ENCODE results near the gene STARD13. TPM values are rescaled to one million over a fixed set of nuclear protein-coding genes. Genes with fewer than 3 reads are reported as not detected.
"Not testable (repeated sequence)": the region's sequence is repeated elsewhere in the genome, so short reads cannot be mapped to it uniquely, and the experiment has no call there.

The STARD13 gene
- total RNA-seq, 1 donor from 2014 or later, result 41.6 TPM

DNA sequence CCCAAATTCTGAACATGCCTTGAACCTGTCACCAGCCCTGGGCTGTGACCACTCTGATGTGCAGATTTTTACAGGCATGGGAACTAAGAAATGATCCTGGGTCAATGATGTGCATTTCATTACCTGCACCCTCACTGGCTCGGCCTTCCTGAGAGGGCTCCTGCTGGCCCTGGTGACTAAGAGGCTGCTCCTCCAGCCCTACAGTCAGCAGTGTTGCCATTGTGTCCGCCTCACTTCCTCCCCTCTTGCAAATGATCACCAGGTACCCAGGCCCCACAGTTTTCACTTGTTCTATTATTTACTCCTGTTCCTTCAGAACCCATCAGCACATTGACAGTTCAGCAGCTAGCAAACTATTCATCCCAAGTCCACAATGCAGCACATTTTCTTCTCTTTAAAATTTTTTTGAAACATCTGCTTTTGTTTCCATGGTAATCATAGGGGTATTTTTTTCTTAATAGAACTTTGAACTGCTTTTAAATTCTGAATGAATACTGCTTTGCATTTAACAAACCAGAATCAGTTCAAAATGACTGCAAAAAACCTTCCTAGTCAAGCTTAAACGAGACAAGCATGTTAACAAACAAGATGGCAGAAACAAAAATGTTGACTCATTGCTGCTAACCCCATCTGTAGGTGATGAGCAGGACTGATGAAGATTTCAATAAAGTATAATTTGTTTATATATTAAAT is 29.3 kb downstream of the STARD13 start:
- no peak for DNase-seq

DNA sequence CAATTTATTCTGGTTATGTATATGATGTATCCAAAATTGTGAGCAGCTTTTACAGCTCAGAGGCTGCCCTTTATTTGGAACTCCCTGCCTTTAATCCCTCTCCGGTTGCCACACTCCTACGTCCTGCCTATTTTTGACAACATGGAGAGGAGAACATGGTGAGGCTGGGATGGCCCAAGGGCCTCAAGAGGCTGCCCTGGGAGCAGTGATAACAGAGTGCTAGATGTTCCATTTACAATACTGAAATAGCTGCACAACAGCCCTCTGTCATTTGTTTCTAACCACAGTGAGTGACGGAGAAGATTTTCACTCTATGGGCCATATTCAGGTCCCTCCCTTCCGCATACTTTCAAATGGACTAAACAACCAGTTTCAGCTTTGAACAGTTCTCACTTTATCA is 33.4 kb downstream of the STARD13 start:
- peak; percentile 63 for DNase-seq

- peak; percentile 72 for DNase-seq
Measured at GRCh38 chr13:33251131-33251661, 34.4 kb downstream of the STARD13 start.

GRCh38 chr13:33250609-33251008 is 34.9 kb downstream of the STARD13 start:
- DNase-seq, result no peak

- no peak for DNase-seq
Measured at GRCh38 chr13:33249894-33250293, 35.7 kb downstream of the STARD13 start.

GRCh38 chr13:33249066-33249465 is 36.5 kb downstream of the STARD13 start:
- DNase-seq, result no peak

- no peak for DNase-seq
Measured at GRCh38 chr13:33245505-33246158, 39.9 kb downstream of the STARD13 start.

GRCh38 chr13:33244907-33245287 is 40.7 kb downstream of the STARD13 start:
- no peak for DNase-seq

GRCh38 chr13:33244210-33244906 is 41.2 kb downstream of the STARD13 start:
- DNase-seq, result no peak

DNA sequence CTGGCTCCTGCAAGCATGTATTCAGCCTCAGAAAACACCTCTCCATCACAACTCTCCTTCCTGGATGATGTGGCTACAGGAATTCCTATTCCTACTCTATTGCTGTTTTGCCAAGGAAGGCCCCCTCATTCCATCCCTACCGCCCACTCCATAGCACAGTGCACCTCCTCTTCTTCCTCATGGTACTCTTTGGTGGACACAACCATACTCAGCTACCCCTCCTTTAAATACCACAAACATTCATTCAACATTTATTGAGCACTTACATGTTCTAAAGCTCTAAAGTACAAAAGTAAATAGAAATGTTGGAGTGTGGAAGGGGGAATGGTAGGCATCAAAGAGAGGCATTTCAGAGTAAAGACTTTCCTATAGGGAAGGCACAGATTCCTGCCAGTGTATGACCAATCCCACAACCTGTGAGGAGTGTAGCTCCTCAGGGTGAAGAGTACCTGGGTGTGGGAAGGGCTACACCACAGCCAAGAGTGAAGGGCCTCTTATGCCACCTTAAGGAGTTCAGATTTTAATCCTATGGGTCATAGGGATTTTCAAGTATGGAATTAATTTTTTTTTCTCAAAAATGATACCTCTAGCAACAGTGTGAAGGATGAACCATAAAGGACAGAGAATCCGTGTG is 42.5 kb downstream of the STARD13 start:
- no peak for DNase-seq

- DNase-seq, result not testable (repeated sequence)
Measured at GRCh38 chr13:33242372-33242771, 43.2 kb downstream of the STARD13 start.

GRCh38 chr13:33236021-33236420 is 49.5 kb downstream of the STARD13 start:
- no peak for DNase-seq

DNA sequence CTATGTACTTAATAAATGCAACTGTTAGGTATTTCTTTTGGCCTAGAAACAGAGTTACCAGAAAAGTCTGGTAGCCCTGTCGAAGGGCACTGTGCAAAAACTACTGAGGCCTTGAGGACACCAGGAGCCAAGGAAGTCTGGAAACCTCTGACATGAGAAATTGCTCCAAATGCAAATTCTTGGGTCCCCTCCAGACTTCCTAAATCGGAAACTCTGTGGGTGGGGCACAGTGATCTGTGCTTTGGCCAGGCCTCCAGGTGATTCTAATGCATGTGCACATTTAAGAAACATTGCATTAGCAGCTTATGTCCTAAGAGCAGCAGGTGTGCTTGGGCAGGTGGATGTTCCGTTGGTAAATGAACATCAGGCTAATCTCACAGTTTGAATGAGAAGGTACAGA is 50.0 kb downstream of the STARD13 start:
- DNase-seq, result no peak

GRCh38 chr13:33235078-33235477 is 50.5 kb downstream of the STARD13 start:
- DNase-seq, result peak; percentile 75

DNA sequence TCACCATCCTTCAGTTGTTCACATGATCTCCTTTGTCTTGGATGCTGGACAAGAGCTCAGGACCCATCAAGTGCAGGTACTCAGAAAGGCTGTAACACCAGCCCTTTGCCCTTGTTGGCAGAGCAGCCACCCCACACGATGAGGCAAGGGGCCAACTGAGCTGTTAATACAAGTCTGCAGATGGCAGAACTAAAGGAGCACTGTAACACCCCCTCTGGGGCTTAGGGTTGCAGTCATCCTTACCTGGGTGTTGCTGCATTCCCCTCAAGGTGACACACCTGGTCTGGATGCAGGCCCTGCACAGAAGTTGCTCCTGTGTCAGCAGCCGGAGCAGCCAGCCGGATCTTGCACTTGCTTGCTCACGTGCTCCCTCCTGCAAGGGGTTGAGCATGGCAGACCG is 52.0 kb downstream of the STARD13 start:
- DNase-seq, result no peak

- DNase-seq, result no peak
Measured at GRCh38 chr13:33232883-33233282, 52.7 kb downstream of the STARD13 start.

DNA sequence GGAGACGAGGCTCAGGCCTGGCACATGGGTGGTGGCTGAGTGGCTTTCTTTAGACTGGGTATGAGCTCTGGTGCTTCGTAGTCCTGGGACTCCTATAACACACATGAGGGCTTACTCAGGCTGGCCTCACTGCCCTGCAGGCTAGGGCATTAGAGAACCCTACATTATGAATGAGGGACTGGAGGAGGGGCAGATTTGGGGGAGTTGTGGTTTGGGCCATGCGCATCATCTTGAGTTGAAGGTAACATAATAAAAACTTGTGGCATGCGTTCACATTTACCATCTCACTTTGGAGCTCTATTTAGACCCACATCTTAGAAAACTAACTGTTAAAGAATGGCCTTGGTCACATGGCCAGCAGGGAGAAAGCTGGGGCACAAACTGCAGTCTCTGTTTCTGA is 54.2 kb downstream of the STARD13 start:
- DNase-seq, result no peak

DNA sequence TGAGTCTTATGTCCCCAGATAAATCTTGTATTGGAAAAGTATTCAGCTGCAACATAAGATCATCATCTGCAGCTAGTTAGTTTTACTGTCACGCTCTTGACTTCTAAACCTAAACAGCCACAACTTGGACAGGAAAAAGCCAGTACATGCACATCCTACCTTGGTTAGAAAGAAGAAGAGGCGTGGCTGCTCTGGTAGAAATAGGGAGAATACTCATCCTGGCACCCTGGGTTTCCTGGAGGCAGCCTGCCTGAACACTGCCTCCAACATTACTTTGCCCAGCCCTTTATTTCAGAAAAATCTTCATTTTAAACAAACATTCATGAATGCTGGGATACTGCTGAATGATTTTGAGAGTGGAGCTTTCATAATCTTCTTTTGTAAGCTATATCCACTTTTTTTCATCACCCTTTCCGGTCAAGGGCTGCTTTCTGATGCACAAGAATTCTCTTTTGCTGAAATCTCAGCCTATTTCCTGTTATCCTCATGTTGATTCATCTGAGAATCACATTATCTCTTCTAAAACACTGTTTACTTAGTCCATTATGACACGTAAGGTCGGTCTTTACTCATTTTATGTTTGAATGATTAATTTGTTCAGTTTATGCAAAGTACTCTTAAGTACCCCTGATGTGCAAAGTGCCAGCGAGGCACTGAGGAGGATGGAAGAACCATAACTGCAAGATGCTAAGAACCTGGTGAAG is 55.2 kb downstream of the STARD13 start:
- DNase-seq, result no peak

- DNase-seq, result peak; percentile 96
Measured at GRCh38 chr13:33229446-33230177, 55.9 kb downstream of the STARD13 start.

DNA sequence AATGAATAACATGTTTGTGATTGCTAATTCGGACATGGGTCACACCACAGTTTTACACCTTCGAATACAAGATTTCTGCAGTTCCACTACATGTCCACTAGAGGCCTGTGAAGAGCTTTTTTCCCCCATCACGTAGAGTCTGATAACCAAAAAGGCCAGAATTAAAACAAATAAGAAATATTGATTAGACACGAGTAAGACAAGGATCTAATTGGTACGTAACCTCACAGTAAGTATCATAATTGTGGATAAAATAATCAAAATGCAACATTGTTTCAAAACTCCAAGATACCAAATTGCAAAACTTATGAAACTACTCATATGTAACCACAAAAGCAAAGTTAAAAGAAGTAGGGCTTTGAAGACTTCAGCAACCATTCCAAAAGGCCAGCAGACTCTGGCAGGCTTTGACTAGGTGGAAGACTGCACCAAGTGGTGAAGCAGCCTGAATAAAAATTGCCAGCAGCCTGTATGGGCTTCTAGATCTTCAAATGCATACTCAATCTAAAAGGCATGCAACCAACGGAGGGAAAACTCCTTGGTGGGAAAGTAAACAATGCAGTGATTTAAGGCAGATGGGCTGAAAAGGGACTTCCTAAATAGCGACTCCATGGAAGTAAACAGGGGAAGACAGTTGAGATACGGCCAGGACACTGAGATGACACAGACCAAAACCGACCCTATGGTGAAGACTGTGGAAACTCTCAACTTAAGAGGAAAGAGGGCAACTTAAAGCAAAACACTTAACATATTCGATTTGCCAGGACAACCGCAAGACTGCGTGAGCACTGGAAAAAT is 56.7 kb downstream of the STARD13 start:
- DNase-seq, result peak; percentile 74

All from tongue (tissue), 2 donors.